PC-9 (cell line): Measurements from ENCODE around the gene SYK. TPM values are rescaled to one million over a fixed set of nuclear protein-coding genes. Genes with fewer than 3 reads are reported as not detected.

Source experiments
- BruUV-seq: library from RNA; stranded (reverse); fragments of 400-500 nt; replicated peaks from 2 replicates; lab custom pipeline; 2021; lab: Mats Ljungman, UMichigan
- CTCF ChIA-PET: fragments of 300-600 bp; sonication (Branson Sonifier 250); formaldehyde crosslinking; loops from one replicate; lab custom pipeline; 2022; ENCODE audit warnings: antibody characterized with exemption; lab: Charles Lee
- POLR2A ChIA-PET: fragments of 300-600 bp; sonication (Branson Sonifier 250); formaldehyde crosslinking; loops from one replicate; lab custom pipeline; 2022; ENCODE audit warnings: antibody characterized with exemption; ENCODE audit not compliant: unreplicated experiment; lab: Charles Lee
- DNase-seq, 2 experiments: peaks; one replicate each; pipeline versions ENCODE4 v3.0.0 to v3.0.0-alpha.2; 2015 to 2022; ENCODE audit warnings: mixed read lengths in 1 of 2
- H2AFZ ChIP-seq: fragments of 200-600 bp; sonication (generic); 2 replicates; pipeline ENCODE4 v1.8.1; 2017; ENCODE audit warnings: antibody characterized with exemption
- H3F3A ChIP-seq: fragments of 200-600 bp; sonication (generic); 2 replicates; pipeline ENCODE4 v1.8.1; 2017; ENCODE audit warnings: antibody characterized with exemption, mild to moderate bottlenecking, low read depth; ENCODE audit not compliant: insufficient read depth
- H3K27ac ChIP-seq: fragments of 200-600 bp; sonication (generic); 2 replicates; pipeline ENCODE4 v1.6.1; 2016; ENCODE audit warnings: mixed run types
- H3K27me3 ChIP-seq: fragments of 200-600 bp; sonication (generic); 2 replicates; pipeline ENCODE4 v1.6.1; 2016; ENCODE audit warnings: low read depth, mixed run types; ENCODE audit not compliant: insufficient read depth
- H3K36me3 ChIP-seq: fragments of 200-600 bp; sonication (generic); 2 replicates; pipeline ENCODE4 v1.6.1; 2016; ENCODE audit warnings: low read depth, mixed run types
- H3K4me1 ChIP-seq: fragments of 200-600 bp; sonication (generic); replicated peaks from 2 replicates; pipeline ENCODE4 v1.6.1; 2016; ENCODE audit warnings: mixed run types; ENCODE audit not compliant: insufficient read depth
- H3K4me2 ChIP-seq: fragments of 200-600 bp; sonication (generic); 2 replicates; pipeline ENCODE4 v1.6.1; 2017; ENCODE audit warnings: mixed run types
- H3K4me3 ChIP-seq: fragments of 200-600 bp; sonication (generic); 2 replicates; pipeline ENCODE4 v1.6.1; 2016; ENCODE audit warnings: mixed run types
- H3K79me2 ChIP-seq: fragments of 200-600 bp; sonication (generic); 2 replicates; pipeline ENCODE4 v1.6.1; 2017; ENCODE audit warnings: low read depth, mixed run types
- H3K9me2 ChIP-seq: fragments of 200-600 bp; sonication (generic); 2 replicates; pipeline ENCODE4 v1.8.1; 2017; ENCODE audit warnings: mild to moderate bottlenecking; ENCODE audit not compliant: insufficient read depth
- H3K9me3 ChIP-seq: fragments of 200-600 bp; sonication (generic); 2 replicates; pipeline ENCODE4 v1.8.1; 2016; ENCODE audit warnings: low read depth; ENCODE audit not compliant: insufficient read depth
- H4K20me1 ChIP-seq: fragments of 200-600 bp; sonication (generic); 2 replicates; pipeline ENCODE4 v1.8.1; 2017; ENCODE audit not compliant: insufficient read depth
- CTCF ChIP-seq: fragments of 200-600 bp; sonication (generic); conservative IDR thresholded peaks from 2 replicates; pipeline ENCODE4 v1.6.1; 2017; ENCODE audit warnings: mixed run types, antibody characterized with exemption, mild to moderate bottlenecking, moderate library complexity
- EZH2 ChIP-seq: fragments of 200-600 bp; sonication (generic); IDR thresholded peaks from 2 replicates; pipeline ENCODE4 v1.8.0; 2017; ENCODE audit warnings: antibody characterized with exemption, low read depth
- intact Hi-C: fragments of 100-400 bp; cut with micrococcal nuclease; formaldehyde crosslinking; loops from one replicate; pipeline ENCODE4 v1.10.0; 2022; ENCODE audit not compliant: unreplicated experiment
- total RNA-seq: library from RNA; stranded (reverse); gene quantifications from 2 replicates; pipeline ENCODE4 v1.2.3, GENCODE V29; 2021

Gene SYK
- total RNA-seq, 1 experiment from 2014 or later: 32.1 TPM

GRCh38 chr9:90830977-90831376, 29.4 kb downstream of the SYK start:
- no peak overlapping the region for H3K4me2 ChIP-seq
- no peak overlapping the region for H3K4me3 ChIP-seq
- H3K9me3 ChIP-seq: no peaks in the 10 kb centered on the region; the same call in 1 of the 2 replicates
- TF ChIP-seq CTCF (no peak), EZH2 (no peak)
- H3K36me3 ChIP-seq: no peaks in the 10 kb centered on the region
- intact Hi-C loops: no loop called here
- BruUV-seq: no TSS peak
- H2AFZ ChIP-seq: no peak overlapping the region
- H3K4me1 ChIP-seq: 0 out of 2 replicates have a peak, but pooled peaks cover under 1% of the 10 kb centered on the region
- H4K20me1 ChIP-seq: no peaks in the 10 kb centered on the region
- no peaks in the 10 kb centered on the region for H3F3A ChIP-seq
- POLR2A ChIA-PET: no interaction called here
- no peaks in the 10 kb centered on the region for H3K27me3 ChIP-seq
- DNase-seq: no peak
- no peaks in the 10 kb centered on the region for H3K9me2 ChIP-seq
- H3K27ac ChIP-seq: no peak overlapping the region
- no peaks in the 10 kb centered on the region for H3K79me2 ChIP-seq
- CTCF ChIA-PET: no interaction called here

GRCh38 chr9:90832261-90832660, 30.6 kb downstream of the SYK start:
- intact Hi-C loops: no loop called here
- H3K27ac ChIP-seq: no peak overlapping the region
- H3K79me2 ChIP-seq: no peaks in the 10 kb centered on the region
- H3F3A ChIP-seq: no peaks in the 10 kb centered on the region
- no peaks in the 10 kb centered on the region for H3K36me3 ChIP-seq
- no TSS peak for BruUV-seq
- CTCF ChIA-PET: no interaction called here
- no peak overlapping the region for H3K4me3 ChIP-seq
- POLR2A ChIA-PET: no interaction called here
- no peak for DNase-seq
- no peak overlapping the region for H3K4me2 ChIP-seq
- TF ChIP-seq EZH2 (no peak), CTCF (no peak)
- no peaks in the 10 kb centered on the region for H3K9me2 ChIP-seq
- no peaks in the 10 kb centered on the region; the same call in 1 of the 2 replicates for H3K9me3 ChIP-seq
- no peak overlapping the region for H2AFZ ChIP-seq
- H4K20me1 ChIP-seq: no peaks in the 10 kb centered on the region
- H3K27me3 ChIP-seq: no peaks in the 10 kb centered on the region
- H3K4me1 ChIP-seq: peaks cover 10% of the 10 kb centered on the region

- no peak for DNase-seq
- POLR2A ChIA-PET: no interaction called here
- H3K27me3 ChIP-seq: no peaks in the 10 kb centered on the region
- no peak overlapping the region for H3K27ac ChIP-seq
- no peaks in the 10 kb centered on the region for H3K79me2 ChIP-seq
- CTCF ChIA-PET: no interaction called here
- H3K4me2 ChIP-seq: no peak overlapping the region
- no peaks in the 10 kb centered on the region for H3F3A ChIP-seq
- TF ChIP-seq CTCF (no peak), EZH2 (no peak)
- no peaks in the 10 kb centered on the region; the same call in 1 of the 2 replicates for H4K20me1 ChIP-seq
- H3K4me3 ChIP-seq: no peak overlapping the region
- no peaks in the 10 kb centered on the region; the same call in 1 of the 2 replicates for H3K9me3 ChIP-seq
- no peaks in the 10 kb centered on the region for H3K9me2 ChIP-seq
- H3K4me1 ChIP-seq: peaks cover 10% of the 10 kb centered on the region
- no TSS peak for BruUV-seq
- H3K36me3 ChIP-seq: no peaks in the 10 kb centered on the region
- no peak overlapping the region for H2AFZ ChIP-seq
- intact Hi-C loops: no loop called here
These were observed 33.4 kb downstream of the SYK start for GRCh38 chr9:90834828-90835595.
